IMR-90 (cell line): Measurements from ENCODE around the gene ASB7. TPM values are rescaled to one million over a fixed set of nuclear protein-coding genes. Genes with fewer than 3 reads are reported as not detected.

ENCODE experiments used
- ATAC-seq: fragments of 200-7000 bp; cut with Tn5 transposase; 2 replicates; pipeline ENCODE4 v1.9.1; 2020; ENCODE audit warnings: low read depth, mild to moderate bottlenecking, moderate library complexity
- BruUV-seq: library from RNA; stranded (reverse); fragments of 400-500 nt; replicated peaks from 2 replicates; lab custom pipeline; 2021; lab: Mats Ljungman, UMichigan
- CTCF ChIA-PET: fragments of 300-600 bp; formaldehyde crosslinking; extraction: SDS; loops from one replicate; lab custom pipeline; 2021; ENCODE audit warnings: antibody characterized with exemption; lab: Yijun Ruan, JAX
- POLR2A ChIA-PET: fragments of 300-600 bp; sonication (Branson Sonifier 250); formaldehyde crosslinking; loops from one replicate; lab custom pipeline; 2022; ENCODE audit warnings: antibody characterized with exemption; ENCODE audit not compliant: unreplicated experiment; lab: Charles Lee
- DNase-seq: peaks from one replicate; pipeline ENCODE4 v3.0.0; 2013
- H2AFZ ChIP-seq: replicated peaks from 2 replicates; pipeline ENCODE3; 2013; ENCODE audit warnings: low read length, mild to moderate bottlenecking; ENCODE audit not compliant: poor library complexity
- H2AK5ac ChIP-seq: 2 replicates; pipeline ENCODE4 v1.6.1; 2013; ENCODE audit warnings: low read depth, low read length, inconsistent platforms
- H2AK9ac ChIP-seq: replicated peaks from 2 replicates; pipeline ENCODE3; 2013; ENCODE audit warnings: mild to moderate bottlenecking, low read depth, low read length, moderate library complexity; ENCODE audit not compliant: poor library complexity
- H2BK120ac ChIP-seq: 2 replicates; pipeline ENCODE4 v1.6.1; 2013; ENCODE audit warnings: low read depth, low read length, inconsistent platforms
- H2BK15ac ChIP-seq: 3 replicates; pipeline ENCODE4 v1.6.1; 2013; ENCODE audit warnings: low read depth, low read length, inconsistent platforms
- H2BK20ac ChIP-seq: 2 replicates; pipeline ENCODE4 v1.6.1; 2013; ENCODE audit warnings: low read depth, mild to moderate bottlenecking, inconsistent platforms, low read length, moderate library complexity
- H2BK5ac ChIP-seq: 2 replicates; pipeline ENCODE4 v1.6.1; 2013; ENCODE audit warnings: mild to moderate bottlenecking, low read depth, low read length, inconsistent platforms; ENCODE audit not compliant: poor library complexity, severe bottlenecking
- H3K14ac ChIP-seq: replicated peaks from 2 replicates; pipeline ENCODE4 v1.6.1; 2013; ENCODE audit warnings: low read depth, low read length, inconsistent platforms
- H3K18ac ChIP-seq: 2 replicates; pipeline ENCODE4 v1.6.1; 2013; ENCODE audit warnings: low read depth, low read length, control low read depth
- H3K23ac ChIP-seq: 2 replicates; pipeline ENCODE4 v1.6.1; 2013; ENCODE audit warnings: low read depth, low read length, inconsistent platforms
- H3K27ac ChIP-seq: 2 replicates; pipeline ENCODE4 v1.5.1; 2013; ENCODE audit warnings: mild to moderate bottlenecking, control low read depth, low read length; ENCODE audit not compliant: insufficient read depth
- H3K27me3 ChIP-seq: 2 replicates; pipeline ENCODE4 v1.6.1; 2013; ENCODE audit warnings: low read length; ENCODE audit not compliant: control insufficient read depth, insufficient read depth
- H3K36me3 ChIP-seq: 2 replicates; pipeline ENCODE4 v1.6.1; 2013; ENCODE audit warnings: low read length, mixed read lengths; ENCODE audit not compliant: control insufficient read depth, insufficient read depth
- H3K4ac ChIP-seq: 2 replicates; pipeline ENCODE4 v1.6.1; 2013; ENCODE audit warnings: low read depth, low read length, inconsistent platforms
- H3K4me1 ChIP-seq: 2 replicates; pipeline ENCODE4 v1.6.1; 2013; ENCODE audit warnings: low read length, mixed read lengths; ENCODE audit not compliant: control insufficient read depth, insufficient read depth
- H3K4me2 ChIP-seq: 2 replicates; pipeline ENCODE4 v1.6.1; 2013; ENCODE audit warnings: low read depth, mild to moderate bottlenecking, control low read depth, low read length, moderate library complexity
- H3K4me3 ChIP-seq: 2 replicates; pipeline ENCODE4 v1.5.1; 2013; ENCODE audit warnings: low read depth, mild to moderate bottlenecking, control low read depth, low read length, moderate library complexity; ENCODE audit not compliant: insufficient read depth
- H3K56ac ChIP-seq: 2 replicates; pipeline ENCODE4 v1.6.1; 2013; ENCODE audit warnings: low read length, inconsistent platforms; ENCODE audit not compliant: insufficient read depth; ENCODE audit errors: extremely low read depth
- H3K79me1 ChIP-seq, 2 experiments: 2 replicates each; pipeline ENCODE4 v1.6.1; 2013; ENCODE audit warnings: low read length in 2 of 2, inconsistent platforms in 1 of 2, low read depth in 1 of 2
- H3K9ac ChIP-seq: 2 replicates; pipeline ENCODE4 v1.6.1; 2013; ENCODE audit warnings: low read depth, low read length, control low read depth
- H3K9me1 ChIP-seq: 2 replicates; pipeline ENCODE4 v1.6.1; 2013; ENCODE audit warnings: low read length, inconsistent platforms; ENCODE audit not compliant: insufficient read depth
- H3K9me3 ChIP-seq: 2 replicates; pipeline ENCODE4 v1.6.1; 2013; ENCODE audit warnings: low read length; ENCODE audit not compliant: control insufficient read depth, insufficient read depth
- H4K20me1 ChIP-seq: 2 replicates; pipeline ENCODE4 v1.6.1; 2013; ENCODE audit warnings: low read length, inconsistent platforms; ENCODE audit not compliant: insufficient read depth
- H4K5ac ChIP-seq: 2 replicates; pipeline ENCODE4 v1.6.1; 2013; ENCODE audit warnings: mild to moderate bottlenecking, low read depth, low read length, control low read depth
- H4K8ac ChIP-seq, 2 experiments: 2 replicates each; pipeline ENCODE4 v1.6.1; 2013; ENCODE audit warnings: low read depth in 2 of 2, low read length in 2 of 2, control low read depth in 1 of 2, inconsistent platforms in 1 of 2
- H4K91ac ChIP-seq: 2 replicates; pipeline ENCODE4 v1.6.1; 2013; ENCODE audit warnings: low read depth, low read length, inconsistent platforms; ENCODE audit not compliant: insufficient read depth
- CEBPB ChIP-seq: IDR thresholded peaks from 2 replicates; pipeline ENCODE4 v1.6.1; 2012; ENCODE audit warnings: low read depth, low read length, improper control_type of control experiment
- MAFK ChIP-seq: IDR thresholded peaks from 2 replicates; pipeline ENCODE4 v1.6.1; 2012; ENCODE audit warnings: low read depth, low read length, improper control_type of control experiment
- SMC3 ChIP-seq: fragments of 150-350 bp; IDR thresholded peaks from 2 replicates; pipeline ENCODE4 v1.6.1; 2016; ENCODE audit warnings: low read depth, mild to moderate bottlenecking, antibody characterized with exemption, low read length, moderate library complexity
- WGBS, 2 experiments: methylation state at CpG; one replicate each; pipeline versions ENCODE4 v1.1.5 to v1.1.7; 2013; ENCODE audit warnings: missing lambda C conversion rate in 2 of 2; ENCODE audit not compliant: insufficient read length in 1 of 2; ENCODE audit errors: extremely low coverage in 2 of 2; 5-methylcytosine and 5-hydroxymethylcytosine counted together
- dilution Hi-C: fragments of 300-500 bp; cut with HindIII; formaldehyde crosslinking; loops from one replicate; pipeline ENCODE4 v1.14.3; 2018; ENCODE audit warnings: low sequenced_read_pairs; ENCODE audit not compliant: unreplicated experiment
- in situ Hi-C: fragments of 300-500 bp; cut with MboI; formaldehyde crosslinking; loops from 3 replicates; pipeline ENCODE4 v1.14.3; 2019; ENCODE audit warnings: low sequenced_read_pairs, inconsistent platforms, mixed read lengths
- intact Hi-C: fragments of 100-400 bp; cut with micrococcal nuclease; formaldehyde crosslinking; loops from 2 replicates; pipeline ENCODE4 v1.10.0; 2022
- polyA plus RNA-seq, 3 experiments: library from polyadenylated mRNA; depleted of rRNA; stranded (reverse); fragments of >200 nt; gene quantifications; 2 replicates each; pipeline ENCODE4 v1.2.3, GENCODE V29; 2012; ENCODE audit warnings: low replicate concordance in 1 of 3
- total RNA-seq: library from RNA; depleted of rRNA; stranded (reverse); fragments of >200 nt; gene quantifications from 2 replicates; pipeline ENCODE4 v1.2.3, GENCODE V29; 2012

ASB7 gene
- total and polyA plus RNA-seq, 2 of the 4 experiments (the other 2 are of a cell fraction), result 7.7 to 16.7 TPM

DNA sequence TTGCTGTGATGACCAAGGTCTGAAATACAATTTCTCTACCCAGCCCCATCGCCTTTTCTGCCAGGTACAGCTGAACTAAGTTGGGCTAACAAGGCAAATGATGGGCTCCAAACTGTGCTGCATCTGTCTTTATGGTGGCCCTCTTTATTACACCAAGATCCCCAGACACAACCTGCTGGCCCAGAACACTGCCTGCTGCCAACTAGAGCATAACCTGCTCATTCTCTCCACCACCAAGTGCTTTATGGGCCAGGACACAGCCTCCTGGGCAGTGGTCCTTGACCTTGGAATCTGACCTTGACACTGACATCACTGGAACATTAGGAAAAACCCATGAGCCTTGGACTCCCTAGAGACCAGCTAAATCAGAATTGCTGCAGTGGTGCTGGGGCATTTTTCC, 3.7 kb upstream of the ASB7 start:
- H3K27ac ChIP-seq, result no peak overlapping the region
- no peaks in the 10 kb centered on the region for H3K9me3 ChIP-seq

More for the DNA sequence above, 3.7 kb upstream of the ASB7 start:
- H3K4ac ChIP-seq, result no peak overlapping the region
- no peak for ATAC-seq
- H2BK5ac ChIP-seq, result no peak overlapping the region
- no peak overlapping the region for H3K4me2 ChIP-seq
- H3K18ac ChIP-seq, result no peak overlapping the region
- peaks cover 21% of the 10 kb centered on the region; the same call in 1 of the 2 replicates for H4K20me1 ChIP-seq
- no peak overlapping the region for H2BK15ac ChIP-seq
- H3K23ac ChIP-seq, result no peak overlapping the region
- H3K4me1 ChIP-seq, result no peaks in the 10 kb centered on the region
- in situ Hi-C loops (loop anchor here (25.0 kb wide), 1 partner anchor 1336 kb away; the partner anchor contains the start of gene LRRC28), intact Hi-C loops (no loop called here), dilution Hi-C loops (no loop called here)
- H2BK120ac ChIP-seq, result no peak overlapping the region
- H3K9ac ChIP-seq, result no peak overlapping the region
- TF ChIP-seq MAFK (no peak), SMC3 (no peak), CEBPB (no peak)
- H4K91ac ChIP-seq, result no peak overlapping the region
- H4K8ac ChIP-seq, result no peak overlapping the region
- H2AK9ac ChIP-seq, result no peak overlapping the region
- H3K9me1 ChIP-seq, result peaks cover 3% of the 10 kb centered on the region; the same call in 1 of the 2 replicates
- no peak overlapping the region for H2AK5ac ChIP-seq
- POLR2A ChIA-PET, result no interaction called here
- DNase-seq, result no peak
- no peaks in the 10 kb centered on the region for H3K27me3 ChIP-seq
- H3K56ac ChIP-seq, result no peak overlapping the region
- H3K4me3 ChIP-seq, result no peak overlapping the region
- H3K36me3 ChIP-seq, result no peaks in the 10 kb centered on the region
- H3K79me1 ChIP-seq, result peaks cover 17 to 58% of the 10 kb centered on the region in 2 experiments
- no peak overlapping the region for H2BK20ac ChIP-seq
- no peak overlapping the region for H2AFZ ChIP-seq
- no TSS peak for BruUV-seq
- WGBS, 2 experiments, result 100% methylated on average over 1 of the region's 1 CpG; no CpG with 5 or more reads in 1 of the 2 experiments
- H3K14ac ChIP-seq, result no peak overlapping the region
- CTCF ChIA-PET, result no interaction called here
- H4K5ac ChIP-seq, result no peak overlapping the region
